Neutrophil (primary cell): ENCODE measurements around the gene BAX.

Experiments
- H3K27ac ChIP-seq: fragments of 200-600 bp; sonication (generic); 2 replicates; pipeline ENCODE4 v1.5.1; 2016; ENCODE audit warnings: mild to moderate bottlenecking, moderate library complexity
- H3K27me3 ChIP-seq: fragments of 200-600 bp; sonication (generic); 2 replicates; pipeline ENCODE4 v1.6.0; 2016; ENCODE audit warnings: mild to moderate bottlenecking
- H3K36me3 ChIP-seq: fragments of 200-600 bp; sonication (generic); 2 replicates; pipeline ENCODE4 v1.5.1; 2017
- H3K4me1 ChIP-seq, 2 experiments: fragments of 200-600 bp in 1 of 2; sonication (generic) in 1 of 2; 1 replicate in 1 of 2; 2 replicates in 1 of 2; pipeline versions ENCODE4 v1.5.1 to v1.6.1; 2013 to 2016; ENCODE audit warnings: low read depth in 1 of 2, low read length in 1 of 2, mild to moderate bottlenecking in 1 of 2, moderate library complexity in 1 of 2; ENCODE audit not compliant: control insufficient read depth in 1 of 2, insufficient read depth in 1 of 2
- H3K4me3 ChIP-seq, 2 experiments: fragments of 200-600 bp in 1 of 2; sonication (generic) in 1 of 2; 1 replicate in 1 of 2; 2 replicates in 1 of 2; pipeline ENCODE4 v1.5.1; 2013 to 2016; ENCODE audit warnings: low read depth in 1 of 2, low read length in 1 of 2, mild to moderate bottlenecking in 1 of 2, moderate library complexity in 1 of 2
- H3K9me3 ChIP-seq: fragments of 200-600 bp; sonication (generic); 2 replicates; pipeline ENCODE4 v1.5.1; 2016
- TF ChIP-seq, protein P1 (sequence below): fragments of 200-600 bp; sonication (generic); IDR thresholded peaks from 2 replicates; pipeline ENCODE4 v1.5.1; 2016; ENCODE audit warnings: antibody characterized with exemption

The BAX gene

DNA sequence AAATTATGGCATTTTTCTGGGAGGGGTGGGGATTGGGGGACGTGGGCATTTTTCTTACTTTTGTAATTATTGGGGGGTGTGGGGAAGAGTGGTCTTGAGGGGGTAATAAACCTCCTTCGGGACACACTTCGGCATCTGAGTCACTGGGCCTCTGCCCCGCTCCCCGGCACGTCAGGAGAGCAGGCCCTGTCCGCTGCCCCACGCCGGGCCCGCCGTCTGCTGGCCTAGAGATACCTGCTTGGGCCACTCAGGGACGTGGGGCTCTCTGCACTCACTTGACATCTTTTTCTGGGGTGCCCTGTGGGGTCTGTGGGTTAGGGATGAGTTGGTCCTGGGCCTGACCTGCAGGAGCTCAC lies 7.0 kb downstream of the BAX start:
- Histone ChIP-seq H3K9me3 (no peaks in the 10 kb centered on the region), H3K4me1 (peaks cover 56 to 66% of the 10 kb centered on the region in 2 experiments), H3K27ac (peak overlapping the region; percentile 98), H3K36me3 (peaks cover 8% of the 10 kb centered on the region), H3K27me3 (no peaks in the 10 kb centered on the region), H3K4me3 (peak overlapping the region; percentile 89 to 100)
- TF ChIP-seq, protein P1, sequence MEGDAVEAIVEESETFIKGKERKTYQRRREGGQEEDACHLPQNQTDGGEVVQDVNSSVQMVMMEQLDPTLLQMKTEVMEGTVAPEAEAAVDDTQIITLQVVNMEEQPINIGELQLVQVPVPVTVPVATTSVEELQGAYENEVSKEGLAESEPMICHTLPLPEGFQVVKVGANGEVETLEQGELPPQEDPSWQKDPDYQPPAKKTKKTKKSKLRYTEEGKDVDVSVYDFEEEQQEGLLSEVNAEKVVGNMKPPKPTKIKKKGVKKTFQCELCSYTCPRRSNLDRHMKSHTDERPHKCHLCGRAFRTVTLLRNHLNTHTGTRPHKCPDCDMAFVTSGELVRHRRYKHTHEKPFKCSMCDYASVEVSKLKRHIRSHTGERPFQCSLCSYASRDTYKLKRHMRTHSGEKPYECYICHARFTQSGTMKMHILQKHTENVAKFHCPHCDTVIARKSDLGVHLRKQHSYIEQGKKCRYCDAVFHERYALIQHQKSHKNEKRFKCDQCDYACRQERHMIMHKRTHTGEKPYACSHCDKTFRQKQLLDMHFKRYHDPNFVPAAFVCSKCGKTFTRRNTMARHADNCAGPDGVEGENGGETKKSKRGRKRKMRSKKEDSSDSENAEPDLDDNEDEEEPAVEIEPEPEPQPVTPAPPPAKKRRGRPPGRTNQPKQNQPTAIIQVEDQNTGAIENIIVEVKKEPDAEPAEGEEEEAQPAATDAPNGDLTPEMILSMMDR, result no peak

- H3K9me3 ChIP-seq, result no peaks in the 10 kb centered on the region
- peaks cover 14% of the 10 kb centered on the region for H3K36me3 ChIP-seq
- peaks cover 62 to 72% of the 10 kb centered on the region in 2 experiments for H3K4me1 ChIP-seq
- TF ChIP-seq, protein P1, result no peak
- H3K27ac ChIP-seq, result peak overlapping the region; percentile 98
- no peaks in the 10 kb centered on the region for H3K27me3 ChIP-seq
- H3K4me3 ChIP-seq, result peak overlapping the region; percentile 89 to 100
These were observed 7.6 kb downstream of the BAX start for GRCh38 chr19:48962029-48962848.

GRCh38 chr19:48962849-48963165 lies 8.1 kb downstream of the BAX start:
- TF ChIP-seq, protein P1, result no peak
- Histone ChIP-seq H3K36me3 (peaks cover 14% of the 10 kb centered on the region), H3K4me1 (peaks cover 68 to 78% of the 10 kb centered on the region in 2 experiments), H3K4me3 (peak overlapping the region; percentile 89 to 100), H3K27ac (peak overlapping the region; percentile 98), H3K27me3 (no peaks in the 10 kb centered on the region), H3K9me3 (no peaks in the 10 kb centered on the region)

- no peaks in the 10 kb centered on the region for H3K27me3 ChIP-seq
- H3K36me3 ChIP-seq, result peaks cover 22% of the 10 kb centered on the region
- H3K4me3 ChIP-seq, result peak overlapping the region; percentile 89 to 100
- H3K9me3 ChIP-seq, result no peaks in the 10 kb centered on the region
- TF ChIP-seq, protein P1, result no peak
- H3K27ac ChIP-seq, result peak overlapping the region; percentile 98
- H3K4me1 ChIP-seq, result peaks cover 75 to 86% of the 10 kb centered on the region in 2 experiments
These were observed 8.9 kb downstream of the BAX start for GRCh38 chr19:48963371-48964204.

DNA sequence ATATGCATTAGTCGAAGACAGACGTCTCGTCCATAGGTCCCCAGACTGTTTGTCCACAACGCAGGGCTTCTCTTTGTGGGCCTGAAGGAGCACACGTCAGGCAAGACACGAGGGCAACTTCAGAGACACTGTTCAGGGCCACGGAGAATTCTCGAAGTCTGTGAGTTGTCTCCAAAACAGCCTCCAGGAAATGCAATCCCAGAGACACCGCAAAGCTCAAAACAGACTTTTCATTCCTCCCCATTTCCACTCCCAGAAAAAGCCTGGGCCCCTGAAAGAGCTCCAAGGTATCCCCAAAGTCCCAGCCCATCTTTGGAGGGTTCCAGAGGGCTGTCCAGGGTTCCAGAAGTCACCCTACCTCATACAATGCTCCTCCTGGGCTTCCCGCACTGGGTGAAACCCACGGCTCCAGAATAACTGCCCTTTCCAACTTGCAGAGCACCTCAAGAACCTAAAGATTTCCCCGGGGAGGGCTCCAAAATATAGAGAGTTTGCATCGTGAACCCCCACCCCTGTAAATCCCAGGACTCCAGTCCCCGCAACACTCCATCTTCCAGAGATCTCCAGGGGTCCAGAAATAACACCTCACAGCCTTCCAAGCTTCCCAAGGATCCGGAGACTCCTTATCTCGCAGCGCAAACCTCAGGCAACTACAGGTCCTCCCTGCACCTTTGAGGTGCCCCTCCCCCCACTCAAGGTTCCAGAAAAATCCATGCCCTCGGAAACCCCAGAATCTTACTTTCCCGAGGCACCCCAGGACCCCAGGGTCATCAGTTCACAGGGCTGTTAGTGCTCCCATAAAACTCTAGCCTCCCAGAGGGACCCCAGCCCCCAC lies 9.7 kb downstream of the BAX start:
- TF ChIP-seq, protein P1, result no peak
- Histone ChIP-seq H3K27ac (peak overlapping the region; percentile 98), H3K9me3 (no peaks in the 10 kb centered on the region), H3K36me3 (peaks cover 30% of the 10 kb centered on the region), H3K4me1 (peaks cover 78 to 82% of the 10 kb centered on the region in 2 experiments), H3K4me3 (peak overlapping the region; percentile 89 to 100), H3K27me3 (no peaks in the 10 kb centered on the region)
